Fibroblast of mammary gland (primary cell): ENCODE measurements around the gene KREMEN1.
"Not testable (repeated sequence)": the region's sequence is repeated elsewhere in the genome, so short reads cannot be mapped to it uniquely, and the experiment has no call there.

ENCODE experiments used
- DNase-seq: peaks from one replicate; pipeline ENCODE4 v3.0.0-alpha.2; 2010; ENCODE audit warnings: low read depth
- H3K4me3 ChIP-seq: 2 replicates; pipeline ENCODE4 v1.5.1; 2011; ENCODE audit warnings: low read depth, mild to moderate bottlenecking, low read length, moderate library complexity; ENCODE audit not compliant: control insufficient read depth
- CTCF ChIP-seq: conservative IDR thresholded peaks from 2 replicates; pipeline ENCODE4 v1.5.1; 2011; ENCODE audit warnings: low read depth, low read length, inconsistent platforms; ENCODE audit not compliant: control insufficient read depth, insufficient read depth

The KREMEN1 gene

GRCh38 chr22:29030618-29031226 is 42.1 kb upstream of the KREMEN1 start:
- peak; percentile 87 for DNase-seq
- no peak for TF ChIP-seq CTCF
- H3K4me3 ChIP-seq = peak overlapping the region; percentile 43

DNA sequence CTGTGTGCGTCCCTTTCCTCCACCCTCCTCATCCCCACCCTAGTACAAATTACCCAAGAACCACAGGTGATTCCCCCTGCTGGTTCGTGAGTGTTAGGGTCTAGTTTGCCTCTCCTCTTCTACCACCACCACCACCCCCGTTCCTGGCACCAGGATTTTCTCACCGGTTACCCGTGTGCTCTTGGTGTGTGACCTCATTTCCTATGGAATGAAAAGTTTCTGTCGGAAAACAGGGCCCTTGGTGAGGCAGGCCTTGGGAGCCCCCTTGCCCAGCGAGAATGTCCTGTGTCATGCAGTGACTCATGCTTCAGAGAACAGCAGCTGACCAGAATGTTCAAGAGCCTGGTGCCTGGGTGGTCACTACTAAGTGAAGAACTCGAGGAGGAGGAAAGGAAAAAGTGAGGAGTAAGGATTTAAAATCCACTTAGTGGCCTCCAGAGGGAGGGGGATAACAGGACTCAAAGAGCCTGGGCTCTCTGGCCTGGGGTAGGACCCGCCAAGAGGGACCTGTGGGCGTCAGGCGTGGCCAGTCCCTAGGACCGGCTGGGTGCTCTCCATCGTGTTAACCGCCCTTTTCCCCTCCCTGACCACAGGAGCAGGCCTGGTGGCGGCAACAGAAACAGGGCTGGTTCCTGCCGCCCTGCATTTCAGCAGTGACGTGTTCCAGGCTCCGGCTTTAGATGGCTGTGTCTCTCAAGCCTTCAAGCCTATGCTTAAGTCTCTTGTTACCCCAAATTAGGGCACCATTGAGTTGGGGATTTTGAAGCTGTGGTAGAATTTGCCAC is 41.4 kb upstream of the KREMEN1 start:
- peak; percentile 99 for DNase-seq
- TF ChIP-seq CTCF = peak; percentile 7
- peak overlapping the region; percentile 43 for H3K4me3 ChIP-seq

GRCh38 chr22:29032014-29032475 is 40.8 kb upstream of the KREMEN1 start:
- DNase-seq = no peak
- TF ChIP-seq CTCF = peak; percentile 5
- no peak overlapping the region for H3K4me3 ChIP-seq

GRCh38 chr22:29032584-29032983 is 40.3 kb upstream of the KREMEN1 start:
- H3K4me3 ChIP-seq = no peak overlapping the region
- no peak for TF ChIP-seq CTCF
- peak; percentile 14 for DNase-seq

- H3K4me3 ChIP-seq = no peak overlapping the region
- DNase-seq = no peak
- TF ChIP-seq CTCF = no peak
Measured at GRCh38 chr22:29037340-29037932, 35.4 kb upstream of the KREMEN1 start.

DNA sequence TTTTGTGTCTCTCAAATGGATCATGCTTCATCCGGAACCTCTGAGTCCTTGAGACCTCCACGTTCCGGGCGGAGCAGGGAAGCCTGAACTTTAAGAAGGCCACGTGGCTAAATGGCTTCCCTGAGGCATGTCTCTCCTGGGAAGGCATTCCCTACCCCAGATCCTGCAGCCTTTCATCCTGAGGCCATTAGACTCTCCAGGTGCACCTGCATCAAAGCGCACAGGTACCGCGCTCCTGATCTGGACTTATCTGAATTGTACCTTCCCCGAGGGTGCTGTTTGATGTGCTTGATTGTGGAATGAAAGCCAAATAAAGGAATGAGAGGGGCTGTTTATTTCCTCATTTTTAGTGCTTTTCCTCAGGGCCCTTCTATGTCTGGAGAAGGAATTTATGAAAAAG is 33.7 kb upstream of the KREMEN1 start:
- DNase-seq = no peak
- H3K4me3 ChIP-seq = no peak overlapping the region
- TF ChIP-seq CTCF = no peak

DNA sequence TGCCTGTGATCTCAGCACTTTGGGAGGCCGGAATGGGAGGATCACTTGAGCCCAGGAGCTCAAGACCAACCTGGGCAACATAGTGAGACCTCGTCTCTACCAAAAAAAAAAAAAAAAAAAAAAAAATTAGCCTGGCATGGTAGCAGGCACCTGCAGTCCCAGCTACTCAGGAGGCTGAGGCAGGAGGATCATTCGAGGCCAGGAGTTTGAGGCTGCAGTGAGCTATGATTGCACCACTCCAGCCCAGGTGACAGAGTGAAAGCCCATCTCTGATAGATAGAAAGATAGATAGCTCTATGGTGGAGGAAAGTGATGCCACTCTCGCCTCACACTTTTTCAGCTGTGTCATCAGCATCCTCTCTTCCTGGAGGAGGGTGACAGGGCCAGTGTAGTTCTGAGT is 33.2 kb upstream of the KREMEN1 start:
- not testable (repeated sequence) for DNase-seq, H3K4me3 ChIP-seq
